PC-3 (cell line): ENCODE results near the gene SDK1.

Experiments
- EZH2 ChIP-seq: fragments of 300-600 bp; sonication (generic); IDR thresholded peaks from one replicate; pipeline ENCODE4 v1.6.1; 2017; ENCODE audit warnings: antibody characterized with exemption, mild to moderate bottlenecking, low read length; ENCODE audit not compliant: unreplicated experiment
- TF ChIP-seq, protein P1 (sequence below): fragments of 300-600 bp; sonication (generic); conservative IDR thresholded peaks from 2 replicates; pipeline ENCODE4 v1.5.1; 2017; ENCODE audit warnings: antibody characterized with exemption, low read depth, mild to moderate bottlenecking, low read length

DNA sequence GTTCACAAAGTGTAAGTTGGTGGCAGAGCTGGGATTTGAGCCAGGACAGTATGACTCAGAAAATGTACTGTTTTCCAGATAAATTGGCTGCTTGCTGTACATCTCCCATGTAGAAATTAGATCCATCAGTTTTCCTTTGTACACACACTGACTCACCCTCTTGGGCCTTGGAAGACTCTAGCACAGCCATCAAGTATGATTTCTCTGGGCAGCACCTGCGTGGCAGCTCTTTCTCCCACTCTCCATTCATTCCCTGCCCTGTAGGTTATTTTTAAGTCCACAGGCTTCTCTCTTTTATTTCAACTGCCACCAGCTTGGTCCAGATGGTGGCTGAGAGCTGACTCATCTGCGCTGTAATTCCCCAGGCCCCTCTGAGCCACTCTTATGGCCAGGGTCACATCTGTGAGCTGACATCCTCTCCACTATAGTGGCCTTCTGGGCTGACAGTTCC lies 28.3 kb upstream of the SDK1 start:
- TF ChIP-seq, protein P1, sequence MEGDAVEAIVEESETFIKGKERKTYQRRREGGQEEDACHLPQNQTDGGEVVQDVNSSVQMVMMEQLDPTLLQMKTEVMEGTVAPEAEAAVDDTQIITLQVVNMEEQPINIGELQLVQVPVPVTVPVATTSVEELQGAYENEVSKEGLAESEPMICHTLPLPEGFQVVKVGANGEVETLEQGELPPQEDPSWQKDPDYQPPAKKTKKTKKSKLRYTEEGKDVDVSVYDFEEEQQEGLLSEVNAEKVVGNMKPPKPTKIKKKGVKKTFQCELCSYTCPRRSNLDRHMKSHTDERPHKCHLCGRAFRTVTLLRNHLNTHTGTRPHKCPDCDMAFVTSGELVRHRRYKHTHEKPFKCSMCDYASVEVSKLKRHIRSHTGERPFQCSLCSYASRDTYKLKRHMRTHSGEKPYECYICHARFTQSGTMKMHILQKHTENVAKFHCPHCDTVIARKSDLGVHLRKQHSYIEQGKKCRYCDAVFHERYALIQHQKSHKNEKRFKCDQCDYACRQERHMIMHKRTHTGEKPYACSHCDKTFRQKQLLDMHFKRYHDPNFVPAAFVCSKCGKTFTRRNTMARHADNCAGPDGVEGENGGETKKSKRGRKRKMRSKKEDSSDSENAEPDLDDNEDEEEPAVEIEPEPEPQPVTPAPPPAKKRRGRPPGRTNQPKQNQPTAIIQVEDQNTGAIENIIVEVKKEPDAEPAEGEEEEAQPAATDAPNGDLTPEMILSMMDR, result no peak
- TF ChIP-seq EZH2, result no peak
